T-helper 1 cell treated with Interleukin-12 subunit alpha and Interleukin-12 subunit beta and Interleukin-4 antibody, amounts not matched to agents 30 ng/mL and 1 ng/mL, for 36 hours (primary cell): ENCODE data around the gene EDAR. TPM values are rescaled to one million over a fixed set of nuclear protein-coding genes. Genes with fewer than 3 reads are reported as not detected.

Source experiments
- intact Hi-C: fragments of 100-400 bp; cut with micrococcal nuclease; formaldehyde crosslinking; loops from one replicate; pipeline ENCODE4 v1.15.1; 2024
- total RNA-seq: library from RNA; stranded (reverse); gene quantifications from 2 replicates; pipeline ENCODE4 v1.2.3, GENCODE V29; 2022

The EDAR gene
- total RNA-seq, 1 donor from 2014 or later: 0.07 TPM

GRCh38 chr2:108926561-108927380 lies 62.2 kb downstream of the EDAR start:
- intact Hi-C loops: loop anchor here (5.0 kb wide), 1 partner anchor 69 kb away; no protein-coding TSS in a partner anchor

DNA sequence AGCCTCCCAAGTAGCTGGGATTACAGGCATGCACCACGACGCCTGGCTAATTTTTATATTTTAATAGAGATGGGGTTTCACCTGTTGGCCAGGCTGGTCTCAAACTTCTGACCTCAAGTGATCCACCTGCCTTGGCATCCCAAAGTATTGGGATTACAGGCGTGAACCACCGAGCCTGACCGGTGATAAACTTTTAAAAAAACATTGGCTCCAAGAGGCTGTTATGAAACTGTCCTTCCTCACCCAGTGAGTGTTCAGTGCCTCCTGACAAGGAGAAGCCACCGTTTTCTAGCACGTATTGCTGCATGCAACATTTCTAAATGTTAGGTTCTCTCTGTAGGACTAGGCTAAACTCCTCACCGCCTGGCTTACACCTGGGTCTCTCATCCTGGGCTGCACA lies 63.3 kb downstream of the EDAR start:
- intact Hi-C loops: loop anchor here (5.0 kb wide), 1 partner anchor 68 kb away; no protein-coding TSS in a partner anchor

- intact Hi-C loops: loop anchor here (5.0 kb wide), 1 partner anchor 68 kb away; no protein-coding TSS in a partner anchor
Observed at GRCh38 chr2:108925286-108925685, 63.7 kb downstream of the EDAR start.

GRCh38 chr2:108924580-108925251 lies 64.3 kb downstream of the EDAR start:
- intact Hi-C loops: loop anchor here (5.0 kb wide), 1 partner anchor 67 kb away; no protein-coding TSS in a partner anchor

DNA sequence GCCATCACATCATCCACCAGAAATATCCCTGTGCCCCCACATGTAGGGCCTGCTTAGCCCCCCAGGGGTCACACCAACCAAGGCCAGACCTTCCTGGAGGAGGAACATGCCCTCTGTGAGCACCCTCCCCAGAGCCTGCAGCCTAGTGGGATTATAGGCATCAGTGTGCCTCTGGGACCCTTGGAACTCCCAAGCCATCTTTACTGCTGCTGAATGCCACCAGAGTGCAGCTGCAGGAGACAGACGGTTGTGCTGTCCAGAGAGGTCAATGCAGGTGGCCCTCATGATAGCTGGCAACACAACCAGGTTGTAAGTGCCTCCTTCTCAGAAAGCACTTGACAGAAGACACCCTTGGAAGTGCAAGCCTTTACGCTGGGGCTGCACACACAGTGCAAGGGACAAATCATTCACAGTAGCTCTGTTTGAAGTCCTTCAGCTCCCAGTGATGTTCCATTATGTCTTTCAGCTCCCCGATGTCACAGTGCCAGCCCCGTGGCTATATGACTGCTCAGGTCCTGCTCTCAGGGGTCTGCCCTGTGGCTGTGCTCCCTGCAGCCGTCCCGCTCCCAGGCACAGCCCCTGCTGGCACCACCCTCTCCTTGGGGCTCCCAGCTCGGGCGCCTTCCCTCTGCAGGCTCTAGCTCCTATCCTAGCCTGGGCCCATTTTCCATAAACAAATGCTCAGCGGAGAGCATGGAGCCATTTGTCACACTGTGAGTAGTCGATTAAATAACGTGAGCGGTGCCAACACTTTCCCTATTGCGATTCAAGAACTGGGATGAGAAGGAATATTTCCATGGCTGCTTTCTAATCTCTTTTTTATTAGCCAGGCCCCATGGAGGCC lies 65.1 kb downstream of the EDAR start:
- intact Hi-C loops: no loop called here

GRCh38 chr2:108923019-108923700 lies 65.9 kb downstream of the EDAR start:
- intact Hi-C loops: no loop called here

DNA sequence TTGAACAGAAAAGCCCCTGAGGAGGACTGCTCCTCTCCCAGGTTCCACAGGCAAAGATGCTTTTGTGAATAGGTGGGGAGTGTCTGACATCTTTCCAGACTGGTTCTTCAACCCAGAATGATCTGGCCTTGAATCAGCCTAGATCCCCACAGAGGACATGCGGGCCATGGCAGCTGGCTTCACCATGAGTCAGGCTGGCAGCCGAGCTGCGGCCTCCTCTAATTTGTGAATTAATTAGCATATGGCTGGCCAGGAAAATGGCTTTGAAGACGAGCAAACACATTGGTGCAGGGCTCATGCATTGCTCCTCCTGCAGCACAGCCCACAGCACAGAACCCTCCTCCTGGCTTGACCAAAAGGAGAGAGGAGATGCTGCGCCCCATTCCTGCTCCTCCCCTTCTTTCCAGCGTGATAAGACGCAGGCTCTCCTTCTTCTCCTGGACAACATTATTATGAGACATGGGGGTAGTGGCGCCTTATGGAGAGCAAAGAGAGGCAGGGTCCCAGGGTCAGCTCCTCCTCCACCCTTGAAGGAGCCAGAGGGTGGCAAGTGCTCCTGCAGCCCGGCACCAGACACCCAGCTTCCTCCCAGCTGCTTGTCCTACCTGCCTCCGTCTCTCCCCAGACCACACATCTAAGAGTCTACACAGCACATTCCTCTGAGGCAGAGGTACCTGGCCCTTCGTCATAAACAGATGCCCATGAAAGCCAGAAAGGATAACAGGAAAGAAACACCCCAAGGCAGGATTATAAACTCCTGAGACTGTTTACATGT lies 66.7 kb downstream of the EDAR start:
- intact Hi-C loops: no loop called here

- intact Hi-C loops: no loop called here
Observed at GRCh38 chr2:108921096-108922030, 67.7 kb downstream of the EDAR start.

DNA sequence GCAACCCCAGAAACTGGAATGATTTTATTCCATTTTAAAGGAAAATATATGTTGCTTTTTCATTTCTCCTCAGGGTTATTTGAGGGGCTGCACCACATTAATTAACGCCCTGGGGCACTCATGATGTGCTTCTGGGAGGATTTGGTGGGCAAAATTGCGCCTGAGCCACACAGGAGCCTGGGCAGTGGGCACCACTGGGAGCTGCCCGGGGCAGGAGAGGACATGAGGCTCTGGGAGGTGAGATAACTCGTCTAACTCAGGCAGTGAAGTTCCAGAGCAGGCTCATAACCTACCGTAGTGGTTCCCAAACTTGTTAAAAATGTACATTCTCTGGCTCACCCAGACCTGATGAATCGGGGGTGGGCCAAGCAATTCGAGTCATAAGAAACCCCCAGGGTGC lies 68.3 kb downstream of the EDAR start:
- intact Hi-C loops: no loop called here

DNA sequence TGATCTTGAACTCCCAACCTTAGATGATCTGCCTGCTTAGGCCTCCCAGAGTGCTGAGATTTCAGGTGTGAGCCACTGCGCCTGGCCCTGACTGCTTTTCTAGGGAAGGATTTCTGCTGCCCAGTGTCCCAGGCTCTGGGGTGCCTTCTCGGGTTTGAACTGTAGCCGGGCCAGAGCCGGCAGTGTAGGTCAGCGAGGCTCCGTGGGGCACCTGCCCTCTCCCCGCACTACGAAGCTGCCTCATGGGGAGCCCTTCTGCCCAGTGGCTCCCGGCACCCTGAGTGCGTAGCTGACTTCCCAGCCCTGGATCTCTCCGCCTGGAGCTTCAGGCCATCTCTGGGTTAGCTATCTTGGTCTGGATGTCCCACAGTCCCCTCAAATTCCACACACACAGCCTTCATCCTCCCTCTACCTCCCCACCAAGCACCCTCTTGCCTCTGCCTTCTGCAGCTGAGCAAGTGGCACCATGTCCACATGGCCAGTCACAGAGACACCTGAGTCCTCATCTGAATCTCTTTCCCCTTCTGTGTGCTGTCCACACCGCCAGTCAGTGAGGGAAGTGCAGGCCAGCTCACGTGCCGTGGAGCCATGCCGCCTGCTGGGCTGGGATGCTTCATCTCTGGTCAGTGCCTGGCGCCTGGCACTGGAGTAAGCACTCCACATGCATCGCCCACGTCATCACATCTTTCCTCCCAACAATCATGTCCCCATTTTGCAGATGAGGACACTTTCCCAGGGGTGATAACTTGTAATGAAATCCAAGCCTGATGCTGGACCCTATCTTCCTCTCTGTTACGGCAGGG lies 69.2 kb downstream of the EDAR start:
- intact Hi-C loops: no loop called here

DNA sequence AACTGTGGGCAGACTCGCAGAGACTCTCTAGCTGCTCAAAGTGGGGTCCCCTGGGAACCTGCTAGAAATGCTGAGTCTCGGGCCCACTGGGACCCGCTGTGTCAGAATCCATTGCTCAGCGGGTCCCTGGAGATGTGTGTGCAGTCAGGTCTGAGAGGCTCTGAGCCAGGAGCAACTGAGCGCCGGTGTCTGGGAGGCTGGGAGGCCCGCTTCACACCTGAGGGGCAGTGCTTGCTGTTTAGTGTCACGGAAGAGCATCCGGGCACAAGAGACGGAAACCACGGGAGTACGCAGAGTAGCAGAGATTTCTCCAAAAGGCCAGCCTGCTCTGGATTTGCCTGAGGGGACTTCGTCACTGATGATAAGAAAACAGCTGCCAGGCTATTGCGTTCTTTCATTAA lies 70.1 kb downstream of the EDAR start:
- intact Hi-C loops: no loop called here

DNA sequence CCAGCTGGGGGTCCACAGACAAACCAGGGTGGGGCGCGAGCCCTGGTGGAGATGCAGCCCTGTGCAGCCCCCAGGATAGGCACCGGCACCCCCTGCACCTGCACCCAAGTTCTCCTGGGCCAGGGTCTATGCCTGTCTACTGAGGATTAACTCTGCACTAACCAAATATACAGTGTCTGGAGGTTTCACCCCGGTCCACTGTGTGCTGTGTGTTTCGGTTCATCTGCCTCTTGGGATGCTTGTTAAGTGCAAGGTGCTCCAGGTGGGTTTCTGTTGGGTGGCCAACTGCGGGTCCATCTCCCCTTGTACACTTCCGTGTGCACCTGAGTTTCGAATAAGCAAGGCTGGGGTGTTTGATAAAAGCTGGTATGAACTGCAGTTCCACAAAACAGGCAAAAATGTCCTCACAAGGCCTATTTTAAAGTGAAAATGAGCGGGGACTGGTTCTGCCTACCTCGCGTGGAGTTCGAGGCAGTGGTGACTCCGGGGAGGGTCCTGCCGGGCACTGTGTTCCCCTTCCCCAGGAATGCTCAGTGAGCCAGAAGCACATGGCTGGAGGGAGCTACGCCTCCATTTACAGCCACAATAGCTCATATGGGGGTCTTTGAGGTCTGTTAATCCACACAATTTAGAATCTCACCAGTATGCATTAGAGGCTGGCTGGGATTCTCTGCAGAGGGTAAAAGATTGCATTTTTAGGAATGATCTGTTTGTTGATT lies 70.7 kb downstream of the EDAR start:
- intact Hi-C loops: no loop called here

- intact Hi-C loops: no loop called here
Observed at GRCh38 chr2:108917526-108917925, 71.5 kb downstream of the EDAR start.

GRCh38 chr2:108916796-108917421 lies 72.1 kb downstream of the EDAR start:
- intact Hi-C loops: no loop called here

DNA sequence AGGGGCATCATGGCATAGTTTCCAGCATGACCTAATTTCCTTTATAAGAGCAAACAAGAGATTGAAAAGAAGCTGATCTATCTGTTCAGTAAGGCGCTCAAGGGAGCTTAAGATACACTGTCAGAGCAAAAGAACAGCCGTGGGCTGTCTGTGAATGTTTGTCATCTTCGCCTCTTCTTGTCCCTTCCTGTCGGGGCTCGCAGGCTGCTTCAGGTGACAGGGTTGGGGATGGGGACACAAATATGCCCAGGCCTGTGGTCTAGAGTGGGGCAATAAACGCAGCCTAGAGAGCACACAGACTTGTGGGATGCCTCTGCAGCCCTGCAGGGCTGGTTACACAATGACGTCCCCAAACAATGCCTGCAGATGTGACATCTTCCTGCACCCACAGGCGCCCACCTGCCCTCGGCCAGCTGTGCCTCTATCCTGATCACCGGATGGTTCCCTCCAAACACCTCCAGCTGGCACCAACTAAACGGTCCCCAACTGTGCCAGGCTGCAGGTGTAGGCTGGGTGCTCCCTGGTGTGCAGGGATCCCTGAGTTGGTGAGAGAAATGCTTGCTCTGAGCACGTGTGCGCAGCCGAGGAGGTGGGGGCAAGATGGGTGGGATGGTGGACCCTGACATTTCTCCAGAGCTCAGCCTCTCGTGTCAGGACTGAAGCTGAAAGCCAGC lies 72.8 kb downstream of the EDAR start:
- intact Hi-C loops: no loop called here

GRCh38 chr2:108912629-108912902 lies 76.5 kb downstream of the EDAR start:
- intact Hi-C loops: no loop called here
